Measurements from ENCODE around the gene CYB5R4.

Gene CYB5R4

GRCh38 chr6:83859410-83860358, at the start of gene CYB5R4:
Gene CYB5R4 (plus strand): TSS chr6:83859689. CDS start chr6:83859783, 94 bp downstream.
- DNase-seq (ENCODE audit: low read depth in 1 of 2, low spot score in 1 of 2) = peak; percentile 80 to 89

GRCh38 chr6:83812595-83812994, 46.9 kb upstream of the CYB5R4 start:
- no peak for DNase-seq (ENCODE audit: low read depth in 1 of 2, low spot score in 1 of 2)

- DNase-seq (ENCODE audit: low read depth in 1 of 2, low spot score in 1 of 2) = no peak
Observed at GRCh38 chr6:83815631-83816272, 43.7 kb upstream of the CYB5R4 start.

GRCh38 chr6:83822629-83823169, 36.8 kb upstream of the CYB5R4 start:
- no peak for DNase-seq (ENCODE audit: low read depth in 1 of 2, low spot score in 1 of 2)

- no peak for DNase-seq (ENCODE audit: low read depth in 1 of 2, low spot score in 1 of 2)
Observed at GRCh38 chr6:83824388-83824801, 35.1 kb upstream of the CYB5R4 start.

- no peak for DNase-seq (ENCODE audit: low read depth in 1 of 2, low spot score in 1 of 2)
Observed at GRCh38 chr6:83824831-83825230, 34.7 kb upstream of the CYB5R4 start.

GRCh38 chr6:83827050-83827449, 32.4 kb upstream of the CYB5R4 start:
- DNase-seq (ENCODE audit: low read depth in 1 of 2, low spot score in 1 of 2) = no peak

GRCh38 chr6:83838727-83839126, 20.8 kb upstream of the CYB5R4 start:
- DNase-seq (ENCODE audit: low read depth in 1 of 2, low spot score in 1 of 2) = no peak

- no peak for DNase-seq (ENCODE audit: low read depth in 1 of 2, low spot score in 1 of 2)
Observed at GRCh38 chr6:83844170-83844569, 15.3 kb upstream of the CYB5R4 start.

- no peak for DNase-seq (ENCODE audit: low read depth in 1 of 2, low spot score in 1 of 2)
Observed at GRCh38 chr6:83846291-83846690, 13.2 kb upstream of the CYB5R4 start.

- DNase-seq (ENCODE audit: low read depth in 1 of 2, low spot score in 1 of 2) = no peak
Observed at GRCh38 chr6:83847179-83847578, 12.3 kb upstream of the CYB5R4 start.

GRCh38 chr6:83849127-83849526, 10.4 kb upstream of the CYB5R4 start:
- DNase-seq (ENCODE audit: low read depth in 1 of 2, low spot score in 1 of 2) = no peak

- DNase-seq (ENCODE audit: low read depth in 1 of 2, low spot score in 1 of 2) = no peak
Observed at GRCh38 chr6:83849610-83850009, 9.9 kb upstream of the CYB5R4 start.

GRCh38 chr6:83852528-83853177, 6.8 kb upstream of the CYB5R4 start:
- no peak for DNase-seq (ENCODE audit: low read depth in 1 of 2, low spot score in 1 of 2)

GRCh38 chr6:83853178-83854000, 6.1 kb upstream of the CYB5R4 start, which contains the start of gene RIPPLY2:
Gene RIPPLY2 (plus strand): TSS chr6:83853360. CDS start chr6:83853417, 57 bp downstream.
- DNase-seq (ENCODE audit: low read depth in 1 of 2, low spot score in 1 of 2) = no peak

- no peak for DNase-seq (ENCODE audit: low read depth in 1 of 2, low spot score in 1 of 2)
Observed at GRCh38 chr6:83854001-83854501, 5.4 kb upstream of the CYB5R4 start.

- DNase-seq (ENCODE audit: low read depth in 1 of 2, low spot score in 1 of 2) = no peak
Observed at GRCh38 chr6:83854766-83855165, 4.7 kb upstream of the CYB5R4 start.

GRCh38 chr6:83860359-83860755, 868 bp downstream of the CYB5R4 start:
- no peak for DNase-seq (ENCODE audit: low read depth in 1 of 2, low spot score in 1 of 2)

GRCh38 chr6:83860782-83861495, 1.4 kb downstream of the CYB5R4 start:
- DNase-seq (ENCODE audit: low read depth in 1 of 2, low spot score in 1 of 2) = no peak
